GM18858 (cell line): ENCODE results near the gene FRZB.
"Not testable (repeated sequence)": the region's sequence is repeated elsewhere in the genome, so short reads cannot be mapped to it uniquely, and the experiment has no call there.

Experiments
- ATAC-seq: cut with Tn5 transposase; IDR thresholded peaks from one replicate; pipeline ENCODE4 v1.9.1; 2021; ENCODE audit not compliant: unreplicated experiment

FRZB gene

GRCh38 chr2:182890773-182891378 is 24.4 kb upstream of the FRZB start:
- no peak for ATAC-seq

- no peak for ATAC-seq
These were observed 23.9 kb upstream of the FRZB start for GRCh38 chr2:182890305-182890704.

GRCh38 chr2:182887753-182888415 is 21.4 kb upstream of the FRZB start:
- ATAC-seq: no peak

- ATAC-seq: no peak
These were observed 20.7 kb upstream of the FRZB start for GRCh38 chr2:182887093-182887492.

DNA sequence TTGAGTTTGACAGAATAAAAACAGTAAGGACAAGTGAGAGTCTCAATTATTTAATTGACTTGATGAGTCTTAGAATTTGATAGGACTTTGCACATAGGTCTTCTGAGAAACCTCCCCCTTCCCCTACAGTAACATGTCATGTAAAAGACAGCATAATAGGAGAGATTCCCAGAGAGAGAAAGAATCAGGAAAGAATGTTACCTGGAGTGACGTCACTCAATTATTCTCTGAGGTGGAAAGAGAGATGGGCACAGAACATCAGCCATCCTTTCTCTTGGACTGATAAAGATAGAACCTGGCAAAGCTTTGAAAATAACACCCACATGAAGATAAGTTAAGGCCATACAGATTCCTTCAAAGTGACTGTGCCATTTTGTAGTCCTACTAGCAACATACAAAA is 19.3 kb upstream of the FRZB start:
- ATAC-seq: no peak

DNA sequence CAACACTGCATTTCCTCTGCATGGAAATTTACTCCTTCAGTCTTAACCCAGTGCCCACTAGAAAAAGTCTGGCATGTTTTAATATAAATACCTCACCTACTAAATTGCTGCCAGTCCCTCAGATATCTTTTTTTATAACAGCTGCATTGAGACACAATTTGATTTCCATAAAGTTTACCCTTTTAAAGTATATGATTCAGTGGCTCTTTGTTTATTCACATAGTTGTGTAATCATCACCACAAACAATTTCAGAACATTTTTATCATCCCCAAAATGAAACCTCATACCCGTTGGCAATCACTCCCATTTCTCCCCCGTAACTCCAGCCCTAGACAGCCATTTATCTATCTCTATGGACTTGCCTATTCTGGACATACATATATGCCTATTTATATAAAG is 17.0 kb upstream of the FRZB start:
- ATAC-seq: no peak

- not testable (repeated sequence) for ATAC-seq
These were observed 13.7 kb upstream of the FRZB start for GRCh38 chr2:182880100-182880499.

GRCh38 chr2:182876653-182877052 is 10.2 kb upstream of the FRZB start:
- not testable (repeated sequence) for ATAC-seq

GRCh38 chr2:182870227-182870626 is 3.8 kb upstream of the FRZB start:
- ATAC-seq: no peak

DNA sequence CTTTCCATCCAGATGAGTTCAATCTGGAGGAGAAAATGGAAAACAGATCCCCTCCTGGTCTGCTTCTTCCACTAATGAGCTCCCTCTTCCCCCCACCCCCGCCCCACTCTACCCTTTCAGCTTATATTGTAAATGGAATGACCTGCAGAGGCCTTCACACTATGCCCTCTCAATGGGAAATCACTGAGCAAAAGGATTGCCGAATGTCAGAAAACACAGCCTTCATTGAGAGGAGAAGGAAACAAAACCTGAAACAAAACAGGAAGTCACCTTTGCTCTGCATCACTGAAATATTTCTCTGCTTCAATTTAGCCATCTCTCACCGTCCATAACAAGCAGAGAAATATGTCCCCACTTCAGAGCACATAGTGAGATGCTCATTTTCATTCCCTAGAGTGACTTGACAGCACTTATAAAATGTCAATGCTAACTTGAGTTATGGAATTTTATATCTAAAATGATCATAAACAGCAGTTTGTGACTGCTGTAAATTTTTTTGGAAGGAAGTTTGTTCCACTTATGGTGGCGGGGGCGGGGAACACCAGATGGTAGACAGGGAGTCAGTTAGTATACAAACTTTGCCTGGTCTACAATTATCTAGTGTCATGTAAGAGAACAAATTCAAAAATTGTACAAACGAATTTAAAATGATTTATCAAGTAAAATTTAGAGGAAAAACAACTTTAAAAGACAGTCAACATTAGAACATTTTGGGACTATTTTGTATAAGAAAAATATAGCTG is 1.8 kb upstream of the FRZB start:
- ATAC-seq: no peak

DNA sequence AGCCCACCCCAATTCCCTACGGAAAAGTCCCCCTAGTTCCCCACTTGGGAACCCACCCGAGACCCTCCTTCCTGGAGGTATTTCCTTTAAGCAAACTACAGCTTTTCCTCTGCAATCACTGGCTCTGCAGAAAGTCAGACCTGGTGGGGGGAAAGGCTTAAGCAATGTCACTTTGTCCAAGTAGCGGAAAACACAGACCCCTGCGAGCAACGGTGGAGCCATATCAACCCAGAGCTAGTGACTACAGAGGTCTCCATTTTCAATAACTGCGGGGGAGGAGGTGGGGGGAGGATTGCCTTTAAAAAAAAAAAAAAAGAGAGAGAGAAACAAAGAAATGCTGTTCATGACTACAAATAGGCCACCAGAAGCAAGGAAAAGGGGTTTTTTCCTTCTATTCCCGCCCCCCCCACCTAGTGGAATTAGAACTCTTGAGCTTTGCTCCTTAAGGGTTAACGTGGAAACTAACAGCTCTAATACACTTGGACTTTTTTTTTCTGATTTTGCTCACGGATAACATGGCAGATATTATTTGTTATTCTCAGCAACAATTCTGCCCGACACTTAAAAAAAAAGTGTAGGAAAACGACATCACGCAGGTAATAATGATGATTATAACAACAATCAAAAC is 1.1 kb upstream of the FRZB start:
- no peak for ATAC-seq

DNA sequence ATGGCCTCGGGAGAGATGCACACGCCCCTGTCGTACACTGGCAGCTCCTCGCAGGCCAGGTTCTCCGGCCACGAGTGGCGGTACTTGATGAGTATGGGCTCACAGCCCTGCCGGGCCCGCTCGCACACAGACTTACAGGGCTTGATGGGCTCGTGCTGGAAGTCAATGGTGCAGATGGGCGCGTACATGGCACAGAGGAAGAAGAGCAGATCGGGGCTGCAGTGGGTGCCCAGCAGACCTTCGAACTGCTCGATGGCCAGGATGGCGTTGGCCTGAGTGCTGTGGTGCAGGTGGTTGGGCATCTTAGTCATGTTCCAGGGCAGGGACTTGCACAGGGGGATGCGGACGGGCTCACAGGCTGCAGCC is 359 bp downstream of the FRZB start:
- no peak for ATAC-seq

GRCh38 chr2:182864949-182865570 is 1.4 kb downstream of the FRZB start:
- ATAC-seq: no peak

DNA sequence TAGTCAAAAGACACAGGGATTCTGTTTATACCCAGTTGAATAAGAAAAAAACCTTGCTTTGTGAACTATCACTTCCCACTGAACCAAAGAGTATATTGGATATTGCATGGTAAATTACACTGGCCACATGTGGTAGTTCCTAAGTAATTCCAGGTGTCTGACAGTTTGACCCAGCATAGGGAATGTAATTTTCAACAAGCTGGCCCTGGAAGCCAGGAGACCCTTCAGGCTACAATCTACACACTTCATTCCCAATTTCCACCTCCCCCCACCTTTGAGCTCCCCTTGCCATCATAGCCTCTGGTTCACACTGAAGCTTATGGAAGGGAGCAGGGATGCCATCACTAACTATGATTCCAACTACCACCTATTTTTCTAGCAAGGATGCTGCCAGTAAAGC is 2.8 kb downstream of the FRZB start:
- no peak for ATAC-seq

DNA sequence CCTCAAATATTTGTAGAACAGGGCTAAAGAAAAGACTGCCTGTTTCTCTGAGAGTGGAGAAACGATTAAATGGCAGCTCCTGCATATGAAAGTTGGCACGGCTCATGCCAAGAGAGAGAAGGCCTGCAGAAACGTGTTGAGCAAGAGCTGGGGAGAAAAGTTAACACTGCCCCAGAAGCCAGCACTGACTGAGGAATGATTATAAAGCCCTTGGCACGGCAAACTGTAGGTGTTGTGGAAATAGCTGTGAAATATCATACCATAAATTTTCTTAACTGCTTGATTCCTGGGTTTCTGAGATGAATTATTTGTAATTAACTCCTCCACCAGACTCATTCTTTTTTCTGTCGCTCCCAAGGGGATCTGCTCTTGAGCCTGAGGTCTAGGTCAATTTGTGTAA is 4.3 kb downstream of the FRZB start:
- no peak for ATAC-seq

DNA sequence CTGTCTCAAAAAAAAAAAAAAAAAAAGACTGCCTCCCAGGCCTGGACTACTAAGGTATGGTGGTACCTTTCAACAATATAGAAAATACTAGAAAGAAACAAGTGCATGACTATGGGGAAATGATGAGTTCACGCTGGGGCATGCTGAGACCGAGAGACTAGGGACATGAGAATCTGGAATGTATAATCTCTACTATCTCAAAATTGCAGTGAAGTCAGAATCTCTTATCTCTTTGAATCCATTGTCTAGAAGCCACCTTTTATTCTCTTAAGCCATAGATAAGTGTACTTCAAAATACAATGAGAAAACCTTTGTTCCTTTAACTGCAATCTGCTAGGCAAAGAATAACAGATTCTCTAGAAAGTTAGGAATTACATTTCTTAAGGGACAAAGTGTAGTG is 5.6 kb downstream of the FRZB start:
- ATAC-seq: no peak

DNA sequence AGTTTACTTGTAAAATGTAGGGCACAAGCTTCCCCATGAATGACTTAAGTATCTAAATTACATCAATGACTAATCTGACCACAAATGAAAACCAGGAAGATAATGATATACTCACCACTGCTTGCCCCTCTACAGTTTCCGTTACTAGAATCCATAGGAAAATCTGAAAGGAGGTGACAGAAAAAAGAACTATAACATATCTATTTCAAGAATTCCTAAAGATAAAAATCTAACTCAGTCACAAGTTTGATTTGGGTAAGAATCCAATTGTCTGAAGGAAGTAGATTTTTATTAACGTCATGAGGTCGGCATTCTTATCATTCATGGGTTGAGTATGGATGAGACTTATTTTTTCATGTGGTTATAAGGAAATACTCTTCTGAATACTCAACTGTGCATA is 7.8 kb downstream of the FRZB start:
- no peak for ATAC-seq

DNA sequence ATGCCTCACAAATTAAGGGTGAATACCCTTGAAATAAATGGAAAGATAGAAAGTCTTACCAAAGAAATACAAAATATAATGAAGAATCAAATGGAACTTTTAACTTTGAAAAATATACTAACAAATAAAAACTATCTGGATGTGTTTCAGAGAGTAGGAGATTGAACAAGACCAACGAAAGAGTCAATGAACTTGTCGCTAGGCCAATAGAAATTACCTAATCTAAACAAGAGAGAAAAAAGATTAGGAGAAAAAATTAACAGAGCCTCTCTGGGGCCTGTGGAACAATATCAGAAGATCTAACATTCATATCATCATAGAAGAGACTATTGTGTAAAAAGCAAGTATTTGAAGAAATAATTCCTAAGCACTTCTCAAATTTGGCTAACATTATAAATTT is 11.1 kb downstream of the FRZB start:
- no peak for ATAC-seq

GRCh38 chr2:182854375-182855105 is 11.9 kb downstream of the FRZB start:
- ATAC-seq: no peak

DNA sequence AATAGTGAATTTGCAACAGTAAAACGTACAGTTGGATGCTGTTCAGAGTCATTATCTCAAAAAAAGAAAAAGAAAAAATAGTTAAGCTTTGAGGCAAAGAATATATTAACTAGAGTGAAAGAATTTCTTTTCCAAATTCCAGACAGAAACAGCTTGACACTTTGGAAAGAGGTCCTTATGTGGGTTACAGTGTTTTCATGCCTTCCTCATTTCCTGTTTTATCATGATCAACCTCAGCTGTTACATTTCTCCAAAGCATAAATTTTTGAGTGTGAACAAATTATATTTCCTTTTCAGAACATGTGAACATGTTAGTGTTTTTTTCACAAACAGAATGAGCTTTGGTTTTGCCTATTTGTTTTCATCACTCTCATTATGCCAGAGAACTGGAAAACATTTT is 13.6 kb downstream of the FRZB start:
- ATAC-seq: no peak

GRCh38 chr2:182852090-182852489 is 14.3 kb downstream of the FRZB start:
- ATAC-seq: no peak
